Fibroblast of gingiva (primary cell): Measurements from ENCODE around the gene RBMY1E.
"Not testable (repeated sequence)": the region's sequence is repeated elsewhere in the genome, so short reads cannot be mapped to it uniquely, and the experiment has no call there.

ENCODE experiments used
- DNase-seq: peaks from one replicate; pipeline ENCODE4 v3.0.0-alpha.2; 2011; ENCODE audit warnings: low read depth

RBMY1E gene

GRCh38 chrY:21917932-21918331, at the start of gene RBMY1E:
Gene RBMY1E, minus strand, starts transcription at chrY:21918032. Its CDS starts 1,978 bp downstream, at chrY:21916054.
- DNase-seq, result not testable (repeated sequence)

- DNase-seq, result not testable (repeated sequence)
Measured at GRCh38 chrY:21894426-21894825, 23.4 kb downstream of the RBMY1E start, which contains the start of gene RBMY1D. Gene RBMY1D, minus strand, starts transcription at chrY:21894526. Its CDS starts 2,013 bp downstream, at chrY:21892513.

DNA sequence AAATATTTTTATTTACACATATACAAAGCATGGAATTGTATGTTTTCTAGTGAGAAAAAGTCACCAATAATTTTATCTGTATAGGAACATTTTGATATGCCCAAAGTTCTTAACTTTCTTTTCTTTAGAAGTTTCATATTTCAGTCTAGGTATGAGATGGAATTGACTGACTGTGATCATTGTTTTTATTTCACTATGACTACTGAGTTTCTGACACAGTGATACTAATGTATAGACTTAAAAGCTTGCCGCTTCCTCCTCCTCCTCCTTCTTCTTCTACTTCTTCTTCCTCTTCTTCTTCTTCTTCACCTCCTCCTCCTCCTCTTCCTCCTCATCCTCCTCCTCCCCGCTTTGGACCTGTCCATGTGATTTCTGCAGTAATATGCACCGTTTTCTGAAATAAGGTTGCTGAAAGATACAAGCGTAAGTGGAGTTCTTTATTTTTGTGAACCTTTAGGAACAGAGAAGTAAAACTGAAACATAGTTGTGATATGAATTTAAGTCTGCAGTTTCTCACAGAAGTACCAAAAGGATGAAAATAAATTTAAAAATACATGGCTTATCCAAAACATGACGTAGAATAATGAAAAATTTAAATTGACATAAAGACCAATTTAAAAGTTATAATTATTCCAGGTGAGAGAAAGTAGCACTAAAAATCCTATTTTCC, 48.3 kb downstream of the RBMY1E start:
- not testable (repeated sequence) for DNase-seq
